HCT116 (cell line): ENCODE data around the gene EGFR. TPM values are rescaled to one million over a fixed set of nuclear protein-coding genes. Genes with fewer than 3 reads are reported as not detected.

ENCODE experiments used
- ATAC-seq: fragments of 200-7000 bp; cut with Tn5 transposase; 2 replicates; pipeline ENCODE4 v1.9.1; 2020; ENCODE audit warnings: mild to moderate bottlenecking, moderate library complexity
- BruUV-seq: library from RNA; stranded (reverse); fragments of 400-500 nt; replicated peaks from 2 replicates; lab custom pipeline; 2021; lab: Mats Ljungman, UMichigan
- CTCF ChIA-PET: fragments of 300-600 bp; sonication (Branson Sonifier 250); formaldehyde crosslinking; loops from one replicate; lab custom pipeline; 2021; ENCODE audit warnings: antibody characterized with exemption; lab: Charles Lee
- POLR2A ChIA-PET: fragments of 300-600, 350-600 bp; sonication (Branson Sonifier 250); formaldehyde crosslinking; loops from one replicate; lab custom pipeline; 2021; ENCODE audit warnings: antibody characterized with exemption; lab: Charles Lee
- RAD21 ChIA-PET, 2 experiments: fragments of 300-600 bp; sonication (Branson Sonifier 250); formaldehyde crosslinking; loops; one replicate each; lab custom pipeline; 2023; ENCODE audit warnings: low total read pairs in 2 of 2; ENCODE audit not compliant: uncharacterized antibody in 2 of 2, unreplicated experiment in 2 of 2, low non-redundant PET in 1 of 2; lab: Charles Lee
- DNase-seq: peaks from one replicate; pipeline ENCODE4 v3.0.0-alpha.2; 2010; ENCODE audit warnings: low read depth, low spot score
- H2AFZ ChIP-seq: fragments of 200-600 bp; shearing (Covaris generic), sonication (generic); 2 replicates; pipeline ENCODE4 v1.6.1; 2017; ENCODE audit warnings: low read depth, mixed run types, mixed read lengths, antibody characterized with exemption, low read length; ENCODE audit not compliant: poor library complexity, severe bottlenecking
- H3K27ac ChIP-seq: 2 replicates; pipeline ENCODE4 v1.5.1; 2012; ENCODE audit warnings: low read depth, low read length
- H3K27me3 ChIP-seq: fragments of 200-600 bp; sonication (generic); 2 replicates; pipeline ENCODE4 v1.6.1; 2016; ENCODE audit warnings: mixed run types, low read length, mixed read lengths; ENCODE audit not compliant: insufficient read depth
- H3K36me3 ChIP-seq, 2 experiments: fragments of 200-500 bp in 1 of 2; fragments of 200-600 bp in 1 of 2; sonication (Bioruptor generic) in 1 of 2; sonication (generic) in 1 of 2; 2 replicates each; pipeline versions ENCODE4 v1.5.1 to v1.6.1; 2014 to 2016; ENCODE audit warnings: low read length in 2 of 2, inconsistent platforms in 1 of 2, mixed read lengths in 1 of 2, mixed run types in 1 of 2; ENCODE audit not compliant: insufficient read depth in 2 of 2, control insufficient read depth in 1 of 2
- H3K4me1 ChIP-seq, 2 experiments: fragments of 200-600 bp in 1 of 2; sonication (generic) in 1 of 2; 2 replicates each; pipeline versions ENCODE4 v1.5.1 to v1.6.1; 2012 to 2017; ENCODE audit warnings: low read length in 2 of 2, inconsistent platforms in 1 of 2, mild to moderate bottlenecking in 1 of 2, mixed read lengths in 1 of 2, mixed run types in 1 of 2, moderate library complexity in 1 of 2; ENCODE audit not compliant: insufficient read depth in 2 of 2, control insufficient read depth in 1 of 2
- H3K4me2 ChIP-seq: fragments of 200-600 bp; sonication (generic); 2 replicates; pipeline ENCODE4 v1.6.1; 2017; ENCODE audit warnings: mixed run types, low read length, mixed read lengths
- H3K4me3 ChIP-seq, 2 experiments: fragments of 200-600 bp in 1 of 2; sonication (generic) in 1 of 2; replicated peaks in 1 of 2; 2 replicates each; pipeline ENCODE4 v1.5.1; 2011 to 2016; ENCODE audit warnings: low read length in 2 of 2, control low read depth in 1 of 2, low read depth in 1 of 2, mild to moderate bottlenecking in 1 of 2, mixed read lengths in 1 of 2, mixed run types in 1 of 2
- H3K79me2 ChIP-seq: fragments of 200-600 bp; sonication (generic); 2 replicates; pipeline ENCODE4 v1.6.1; 2017; ENCODE audit warnings: mild to moderate bottlenecking, mixed run types, low read length, moderate library complexity, mixed read lengths; ENCODE audit not compliant: insufficient read depth
- H3K9ac ChIP-seq: fragments of 200-600 bp; sonication (generic); 2 replicates; pipeline ENCODE4 v1.6.1; 2016; ENCODE audit warnings: low read length, mixed read lengths
- H3K9me2 ChIP-seq: fragments of 200-600 bp; sonication (generic), shearing (Covaris generic); 2 replicates; pipeline ENCODE4 v1.6.1; 2017; ENCODE audit warnings: mixed run types, mild to moderate bottlenecking, moderate library complexity; ENCODE audit not compliant: insufficient read depth
- H3K9me3 ChIP-seq, 2 experiments: fragments of 200-500 bp in 1 of 2; fragments of 200-600 bp in 1 of 2; sonication (Bioruptor generic) in 1 of 2; sonication (generic) in 1 of 2; 2 replicates each; pipeline ENCODE4 v1.6.1; 2014 to 2017; ENCODE audit warnings: low read length in 2 of 2, mixed read lengths in 2 of 2, inconsistent platforms in 1 of 2, low read depth in 1 of 2, mild to moderate bottlenecking in 1 of 2, mixed run types in 1 of 2, moderate library complexity in 1 of 2; ENCODE audit not compliant: control insufficient read depth in 1 of 2, insufficient read depth in 1 of 2
- H4K20me1 ChIP-seq: fragments of 200-600 bp; sonication (generic), shearing (Covaris generic); 2 replicates; pipeline ENCODE4 v1.6.1; 2017; ENCODE audit warnings: mixed run types, mild to moderate bottlenecking, moderate library complexity; ENCODE audit not compliant: insufficient read depth
- CBX3 ChIP-seq: IDR thresholded peaks from 2 replicates; pipeline ENCODE4 v1.6.1; 2012; ENCODE audit warnings: low read depth
- CEBPB ChIP-seq: IDR thresholded peaks from 2 replicates; pipeline ENCODE4 v1.6.1; 2012; ENCODE audit warnings: low read depth
- EZH2 ChIP-seq: fragments of 200-600 bp; sonication (generic); IDR thresholded peaks from 2 replicates; pipeline ENCODE4 v1.6.1; 2017; ENCODE audit warnings: antibody characterized with exemption, mixed run types
- EZH2phosphoT487 ChIP-seq: fragments of 200-600 bp; IDR thresholded peaks from 2 replicates; pipeline ENCODE4 v1.6.1; 2018; ENCODE audit warnings: antibody characterized with exemption, borderline replicate concordance
- FOSL1 ChIP-seq: IDR thresholded peaks from 2 replicates; pipeline ENCODE4 v1.6.1; 2012; ENCODE audit warnings: low read depth
- POLR2AphosphoS5 ChIP-seq: IDR thresholded peaks from 2 replicates; pipeline ENCODE4 v1.6.1; 2011; ENCODE audit warnings: mild to moderate bottlenecking, low read depth, low read length, moderate library complexity
- RAD21 ChIP-seq: IDR thresholded peaks from 2 replicates; pipeline ENCODE4 v1.6.1; 2012; ENCODE audit warnings: low read depth, mild to moderate bottlenecking
- SP1 ChIP-seq: IDR thresholded peaks from 2 replicates; pipeline ENCODE4 v1.6.1; 2012; ENCODE audit warnings: low read depth
- SRF ChIP-seq: IDR thresholded peaks from 2 replicates; pipeline ENCODE4 v1.6.1; 2012; ENCODE audit warnings: low read depth
- ZFX ChIP-seq: fragments of 450-650 bp; IDR thresholded peaks from 2 replicates; pipeline ENCODE4 v1.6.1; 2017
- intact Hi-C: fragments of 100-400 bp; cut with micrococcal nuclease; formaldehyde crosslinking; loops from 2 replicates; pipeline ENCODE4 v1.10.0; 2022
- total RNA-seq: library from RNA; stranded (reverse); gene quantifications from one replicate; pipeline ENCODE4 v1.2.1, GENCODE V29; 2021; ENCODE audit not compliant: unreplicated experiment
- TF ChIP-seq, protein P1 (sequence below): IDR thresholded peaks from 2 replicates; pipeline ENCODE4 v1.6.1; 2012
- TF ChIP-seq, protein P2 (sequence below), 3 experiments: fragments of 200-600 bp in 1 of 3; sonication (generic) in 1 of 3; IDR thresholded peaks in 2 of 3; conservative IDR thresholded peaks in 1 of 3; 2 replicates each; pipeline ENCODE4 v1.5.1; 2012 to 2017; ENCODE audit warnings: low read depth in 2 of 3, low read length in 2 of 3, antibody characterized with exemption in 1 of 3, borderline replicate concordance in 1 of 3, control low read depth in 1 of 3, mild to moderate bottlenecking in 1 of 3, mixed read lengths in 1 of 3, mixed run types in 1 of 3, moderate library complexity in 1 of 3; ENCODE audit not compliant: insufficient read depth in 1 of 3
- TF ChIP-seq, protein P3 (sequence below): IDR thresholded peaks from 2 replicates; pipeline ENCODE4 v1.6.1; 2012

The EGFR gene
- total RNA-seq, 1 experiment from 2014 or later = 71.5 TPM

DNA sequence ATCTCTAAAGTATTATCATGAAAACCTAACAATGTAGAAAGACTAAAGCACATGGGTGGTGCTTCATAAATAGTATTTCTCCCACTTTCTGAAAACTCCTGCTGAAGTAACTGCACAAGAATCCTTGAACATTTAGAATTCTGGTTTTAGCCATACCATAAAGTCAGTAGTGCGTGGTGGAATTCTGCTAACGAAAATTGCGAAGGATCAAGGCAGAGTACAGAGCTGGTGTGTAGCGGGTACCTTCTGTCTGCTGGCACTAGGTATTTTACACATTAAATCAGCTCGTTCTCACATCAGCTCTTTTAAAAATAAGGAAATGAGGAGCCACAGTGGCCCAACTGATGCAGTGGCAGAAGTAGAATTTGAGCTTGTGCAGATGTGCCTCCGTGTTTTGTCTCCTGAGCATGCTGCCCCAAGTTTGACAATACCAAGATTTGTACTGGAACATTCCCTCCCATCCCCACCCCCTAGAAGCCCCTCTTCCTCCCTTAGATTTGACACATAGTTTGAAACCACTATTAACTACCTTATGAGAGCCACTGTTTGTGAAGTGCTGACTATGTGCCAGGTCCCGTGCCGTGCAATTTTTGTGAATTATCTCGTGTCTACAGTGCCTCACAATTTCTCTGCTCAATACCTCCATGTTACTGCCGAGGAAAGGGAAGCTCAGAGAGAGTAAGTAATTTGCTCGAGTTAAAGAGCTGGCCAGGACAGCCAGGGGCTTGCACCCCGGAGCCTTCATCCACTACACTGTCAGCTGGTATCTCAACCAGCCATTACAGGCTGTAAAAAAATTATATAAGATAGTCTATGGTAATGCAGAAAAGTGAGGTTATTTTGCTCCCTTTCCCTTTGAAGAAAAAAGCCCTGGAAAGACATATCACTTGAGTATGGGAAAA, 66.9 kb downstream of the EGFR start:
- Histone ChIP-seq H3K4me2 (peak overlapping the region; percentile 63), H3K4me1 (peaks cover 49 to 84% of the 10 kb centered on the region in 2 experiments), H3K9ac (peak overlapping the region; percentile 54), H3K27ac (peak overlapping the region; percentile 87), H3K9me2 (no peaks in the 10 kb centered on the region), H3K27me3 (no peaks in the 10 kb centered on the region), H3K4me3 (peak overlapping the region in 1 of 2 experiments; percentile 44; a peak in 1 of 4 replicates), H4K20me1 (no peaks in the 10 kb centered on the region)
- POLR2A ChIA-PET = interaction anchor here (0.7 to 1.6 kb wide), 3 partner anchors 21 to 47 kb away, joined by 3 to 4 read pairs (median 4); no protein-coding TSS in a partner anchor
- peak; percentile 52 for ATAC-seq
- no peak for TF ChIP-seq RAD21
- TF ChIP-seq, protein P1, sequence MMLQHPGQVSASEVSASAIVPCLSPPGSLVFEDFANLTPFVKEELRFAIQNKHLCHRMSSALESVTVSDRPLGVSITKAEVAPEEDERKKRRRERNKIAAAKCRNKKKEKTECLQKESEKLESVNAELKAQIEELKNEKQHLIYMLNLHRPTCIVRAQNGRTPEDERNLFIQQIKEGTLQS = no peak
- TF ChIP-seq, all 23 proteins: peak for 0
- H2AFZ ChIP-seq = no peak overlapping the region
- intact Hi-C loops = no loop called here
- ChIA-PET RAD21 (interaction anchor here (1.1 to 1.6 kb wide), 3 partner anchors 15 to 297 kb away, joined by 3 to 5 read pairs (median 3); no protein-coding TSS in a partner anchor), CTCF (interaction anchor here (0.6 to 1.9 kb wide), 4 partner anchors 57 to 297 kb away, joined by 3 to 7 read pairs (median 5); no protein-coding TSS in a partner anchor)
- H3K36me3 ChIP-seq = no peaks in the 10 kb centered on the region
- peaks cover 76% of the 10 kb centered on the region for H3K79me2 ChIP-seq
- no peak for DNase-seq
- no TSS peak for BruUV-seq
- H3K9me3 ChIP-seq = no peaks in the 10 kb centered on the region

DNA sequence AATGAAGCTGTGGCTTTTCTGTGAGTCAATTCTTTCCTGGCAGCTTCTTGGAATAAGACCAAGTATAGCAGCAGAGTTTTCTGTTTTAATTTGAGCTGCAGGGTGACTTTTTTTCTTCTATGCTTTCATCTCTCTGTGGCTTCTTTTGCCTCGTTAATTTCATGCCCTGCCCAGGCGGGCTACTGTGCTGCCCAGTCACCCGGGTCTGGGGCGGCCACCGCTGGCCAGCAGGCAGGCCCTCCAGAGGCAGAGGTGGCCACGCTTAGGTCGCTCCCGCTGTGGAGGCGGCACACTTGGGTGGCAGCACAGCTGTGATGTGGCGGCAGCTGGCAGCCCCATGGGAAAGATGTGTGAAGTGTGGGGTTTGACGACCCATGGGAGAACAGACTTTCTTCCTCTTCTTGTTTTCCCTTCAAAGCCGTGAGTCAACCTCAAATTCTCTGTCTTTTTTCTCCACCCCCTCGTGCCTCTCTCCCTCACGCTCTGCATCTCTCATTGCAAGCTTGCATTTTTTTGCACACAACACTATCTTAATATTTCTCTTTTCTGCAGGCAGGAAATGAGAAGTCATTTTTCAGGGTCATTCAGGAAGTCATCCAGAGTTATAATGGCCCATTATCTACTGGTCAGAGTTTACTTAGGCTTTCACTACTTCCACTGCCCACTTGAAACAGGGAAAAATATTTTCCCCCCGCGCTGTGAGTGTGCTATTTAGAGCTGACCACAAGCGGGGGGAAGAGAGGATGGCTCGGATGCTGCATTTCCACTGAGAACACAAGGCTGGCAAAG, 67.8 kb downstream of the EGFR start:
- peak overlapping the region in 1 of 2 experiments; percentile 44; a peak in 2 of 4 replicates for H3K4me3 ChIP-seq
- H4K20me1 ChIP-seq = no peaks in the 10 kb centered on the region
- no peak overlapping the region for H2AFZ ChIP-seq
- H3K79me2 ChIP-seq = peaks cover 77% of the 10 kb centered on the region
- H3K36me3 ChIP-seq = no peaks in the 10 kb centered on the region
- intact Hi-C loops = loop anchor here (1.0 kb wide), 1 partner anchor 10 kb away; no protein-coding TSS in a partner anchor
- ChIA-PET RAD21 (interaction anchor here (0.5 to 1.6 kb wide), 5 partner anchors 12 to 298 kb away, joined by 3 to 5 read pairs (median 3); no protein-coding TSS in a partner anchor), CTCF (interaction anchor here (0.6 to 1.9 kb wide), 4 partner anchors 57 to 298 kb away, joined by 3 to 7 read pairs (median 5); no protein-coding TSS in a partner anchor), POLR2A (interaction anchor here (0.7 to 1.6 kb wide), 4 partner anchors 11 to 46 kb away, joined by 3 to 8 read pairs (median 4); no protein-coding TSS in a partner anchor)
- peak overlapping the region; percentile 87 for H3K27ac ChIP-seq
- H3K27me3 ChIP-seq = no peaks in the 10 kb centered on the region
- peak overlapping the region; percentile 63 for H3K4me2 ChIP-seq
- H3K9ac ChIP-seq = peak overlapping the region; percentile 54
- no peaks in the 10 kb centered on the region for H3K9me3 ChIP-seq
- BruUV-seq = no TSS peak
- peaks cover 49 to 84% of the 10 kb centered on the region in 2 experiments for H3K4me1 ChIP-seq
- H3K9me2 ChIP-seq = no peaks in the 10 kb centered on the region
- peak; percentile 88 for ATAC-seq
- peak; percentile 64 for DNase-seq
- TF ChIP-seq, protein P2, sequence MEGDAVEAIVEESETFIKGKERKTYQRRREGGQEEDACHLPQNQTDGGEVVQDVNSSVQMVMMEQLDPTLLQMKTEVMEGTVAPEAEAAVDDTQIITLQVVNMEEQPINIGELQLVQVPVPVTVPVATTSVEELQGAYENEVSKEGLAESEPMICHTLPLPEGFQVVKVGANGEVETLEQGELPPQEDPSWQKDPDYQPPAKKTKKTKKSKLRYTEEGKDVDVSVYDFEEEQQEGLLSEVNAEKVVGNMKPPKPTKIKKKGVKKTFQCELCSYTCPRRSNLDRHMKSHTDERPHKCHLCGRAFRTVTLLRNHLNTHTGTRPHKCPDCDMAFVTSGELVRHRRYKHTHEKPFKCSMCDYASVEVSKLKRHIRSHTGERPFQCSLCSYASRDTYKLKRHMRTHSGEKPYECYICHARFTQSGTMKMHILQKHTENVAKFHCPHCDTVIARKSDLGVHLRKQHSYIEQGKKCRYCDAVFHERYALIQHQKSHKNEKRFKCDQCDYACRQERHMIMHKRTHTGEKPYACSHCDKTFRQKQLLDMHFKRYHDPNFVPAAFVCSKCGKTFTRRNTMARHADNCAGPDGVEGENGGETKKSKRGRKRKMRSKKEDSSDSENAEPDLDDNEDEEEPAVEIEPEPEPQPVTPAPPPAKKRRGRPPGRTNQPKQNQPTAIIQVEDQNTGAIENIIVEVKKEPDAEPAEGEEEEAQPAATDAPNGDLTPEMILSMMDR (IDR thresholded peaks at IDR 0.05 in 2 of 3, conservative IDR thresholded peaks at IDR 0.05 in 1 of 3; ENCODE audit: borderline replicate concordance in 1 of 3, insufficient read depth in 1 of 3, low read depth in 2 of 3, low read length in 2 of 3) = no peak
- TF ChIP-seq SRF (0 out of 2 replicates have a peak, but pooled peaks have one; percentile 69), EZH2phosphoT487 (no peak), FOSL1 (peak; percentile 73), CBX3 (peak; percentile 54; the same call in 1 of the 2 replicates), EZH2 (no peak), ZFX (no peak), RAD21 (peak; percentile 32), SP1 (peak; percentile 65), CEBPB (0 out of 2 replicates have a peak, but pooled peaks have one; percentile 48), POLR2AphosphoS5 (peak; percentile 42)
- TF ChIP-seq, protein P1 = no peak
- TF ChIP-seq, protein P3, sequence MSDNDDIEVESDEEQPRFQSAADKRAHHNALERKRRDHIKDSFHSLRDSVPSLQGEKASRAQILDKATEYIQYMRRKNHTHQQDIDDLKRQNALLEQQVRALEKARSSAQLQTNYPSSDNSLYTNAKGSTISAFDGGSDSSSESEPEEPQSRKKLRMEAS = peak; percentile 55
